Stomach (tissue), 4 donors: ENCODE data around the gene ZNF285.

Source experiments
- EP300 ChIP-seq: sonication (generic); formaldehyde crosslinking; IDR thresholded peaks from one replicate; pipeline ENCODE4 v1.6.1; 2017; ENCODE audit warnings: antibody characterized with exemption
- POLR2A ChIP-seq, 4 donors: fragments of 450-650 bp; IDR thresholded peaks; one replicate each; pipeline ENCODE4 v1.6.1; 2016; ENCODE audit warnings: antibody characterized with exemption in 4 of 4, control low read depth in 2 of 4, mild to moderate bottlenecking in 1 of 4, moderate library complexity in 1 of 4
- POLR2AphosphoS5 ChIP-seq, 3 donors: sonication (generic); formaldehyde crosslinking; IDR thresholded peaks; one replicate each; pipeline ENCODE4 v1.6.1; 2016; ENCODE audit warnings: antibody characterized with exemption in 3 of 3
- TF ChIP-seq, protein P1 (sequence below), 7 experiments: fragments of 450-650 bp in 4 of 7; fragments of 200-600 bp in 3 of 7; sonication (generic) in 3 of 7; IDR thresholded peaks; one replicate each; pipeline ENCODE4 v1.5.1; 2016 to 2019; ENCODE audit warnings: antibody characterized with exemption in 7 of 7, control low read depth in 2 of 7, mild to moderate bottlenecking in 1 of 7

DNA sequence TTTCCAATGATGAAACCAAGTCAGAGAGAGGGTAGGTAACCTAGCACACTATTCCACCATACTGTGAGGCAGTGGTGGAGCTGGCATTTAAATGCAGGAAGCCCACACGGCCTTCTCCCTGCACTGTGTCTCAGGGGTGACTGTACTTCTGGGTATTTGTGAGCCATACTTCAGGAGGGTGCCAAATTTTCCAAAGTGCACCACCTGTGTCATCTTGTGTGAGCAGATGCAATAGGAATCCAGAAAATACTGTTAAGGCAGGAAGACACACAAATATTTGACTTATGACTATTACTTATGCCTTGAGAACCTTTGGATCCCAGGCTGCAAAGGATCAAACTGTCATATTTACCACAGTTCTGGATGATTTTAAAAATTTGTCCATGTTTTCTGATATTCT lies 29.5 kb upstream of the ZNF285 start:
- TF ChIP-seq POLR2A (IDR thresholded peaks at IDR 0.05) = no peak
- TF ChIP-seq, protein P1, sequence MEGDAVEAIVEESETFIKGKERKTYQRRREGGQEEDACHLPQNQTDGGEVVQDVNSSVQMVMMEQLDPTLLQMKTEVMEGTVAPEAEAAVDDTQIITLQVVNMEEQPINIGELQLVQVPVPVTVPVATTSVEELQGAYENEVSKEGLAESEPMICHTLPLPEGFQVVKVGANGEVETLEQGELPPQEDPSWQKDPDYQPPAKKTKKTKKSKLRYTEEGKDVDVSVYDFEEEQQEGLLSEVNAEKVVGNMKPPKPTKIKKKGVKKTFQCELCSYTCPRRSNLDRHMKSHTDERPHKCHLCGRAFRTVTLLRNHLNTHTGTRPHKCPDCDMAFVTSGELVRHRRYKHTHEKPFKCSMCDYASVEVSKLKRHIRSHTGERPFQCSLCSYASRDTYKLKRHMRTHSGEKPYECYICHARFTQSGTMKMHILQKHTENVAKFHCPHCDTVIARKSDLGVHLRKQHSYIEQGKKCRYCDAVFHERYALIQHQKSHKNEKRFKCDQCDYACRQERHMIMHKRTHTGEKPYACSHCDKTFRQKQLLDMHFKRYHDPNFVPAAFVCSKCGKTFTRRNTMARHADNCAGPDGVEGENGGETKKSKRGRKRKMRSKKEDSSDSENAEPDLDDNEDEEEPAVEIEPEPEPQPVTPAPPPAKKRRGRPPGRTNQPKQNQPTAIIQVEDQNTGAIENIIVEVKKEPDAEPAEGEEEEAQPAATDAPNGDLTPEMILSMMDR (IDR thresholded peaks at IDR 0.05) = no peak
- no peak for TF ChIP-seq POLR2AphosphoS5 (IDR thresholded peaks at IDR 0.05)
- no peak for TF ChIP-seq EP300
